ENCODE data around the gene SMPD3.

GRCh38 chr16:68422396-68422960 lies 25.8 kb downstream of the SMPD3 start:
- TF ChIP-seq CTCF (conservative IDR thresholded peaks at IDR 0.05; ENCODE audit: low read length) (no peak), EZH2phosphoT487 (IDR thresholded peaks at IDR 0.05; ENCODE audit: borderline replicate concordance) (no peak)

Measured in Loucy (cell line).